Smooth muscle cell of the brain vasculature (primary cell): ENCODE data around the gene CFAP47.

Experiments
- DNase-seq: peaks from one replicate; pipeline ENCODE4 v3.0.0-alpha.2; 2012; ENCODE audit warnings: low read depth, low spot score

CFAP47 gene

GRCh38 chrX:36241397-36241796, 321.9 kb downstream of the CFAP47 start:
- no peak for DNase-seq

GRCh38 chrX:36266155-36266554, 346.6 kb downstream of the CFAP47 start:
- no peak for DNase-seq

- no peak for DNase-seq
These were observed 390.6 kb downstream of the CFAP47 start for GRCh38 chrX:36310136-36310535.

GRCh38 chrX:36314303-36314702, 394.8 kb downstream of the CFAP47 start:
- DNase-seq: no peak

GRCh38 chrX:36334572-36334971, 415.0 kb downstream of the CFAP47 start:
- DNase-seq: no peak

GRCh38 chrX:36336751-36337150, 417.2 kb downstream of the CFAP47 start:
- DNase-seq: no peak

- no peak for DNase-seq
These were observed 424.8 kb downstream of the CFAP47 start for GRCh38 chrX:36344301-36344700.

GRCh38 chrX:36348509-36348908, 429.0 kb downstream of the CFAP47 start:
- DNase-seq: no peak

- no peak for DNase-seq
These were observed 438.3 kb downstream of the CFAP47 start for GRCh38 chrX:36357855-36358254.

GRCh38 chrX:36364262-36364661, 444.7 kb downstream of the CFAP47 start:
- DNase-seq: no peak

GRCh38 chrX:36383495-36383894, 464.0 kb downstream of the CFAP47 start:
- DNase-seq: no peak

GRCh38 chrX:36388901-36389300, 469.4 kb downstream of the CFAP47 start:
- DNase-seq: no peak

GRCh38 chrX:36401774-36402173, 482.2 kb downstream of the CFAP47 start:
- no peak for DNase-seq

GRCh38 chrX:36407836-36408235, 488.3 kb downstream of the CFAP47 start:
- DNase-seq: no peak

GRCh38 chrX:36414056-36414455, 494.5 kb downstream of the CFAP47 start:
- no peak for DNase-seq

GRCh38 chrX:36422368-36422767, 502.8 kb downstream of the CFAP47 start:
- DNase-seq: no peak

GRCh38 chrX:36431819-36432218, 512.3 kb downstream of the CFAP47 start:
- DNase-seq: no peak

- DNase-seq: no peak
These were observed 515.0 kb downstream of the CFAP47 start for GRCh38 chrX:36434522-36434921.
